Body of pancreas (tissue), 4 donors: ENCODE data around the gene PTPN12. TPM values are rescaled to one million over a fixed set of nuclear protein-coding genes. Genes with fewer than 3 reads are reported as not detected.

Experiments
- ATAC-seq: fragments of 150-250 bp; one replicate; pipeline ENCODE4 v1.9.1; 2016
- DNase-seq, 4 donors: peaks; one replicate each; pipeline ENCODE4 v3.0.0-alpha.2; 2019
- H3K27ac ChIP-seq, 4 donors: fragments of 200-600 bp; sonication (generic); 1 replicate in 3 of 4; 2 replicates in 1 of 4; pipeline versions ENCODE4 v1.5.1 to v1.6.1; 2016 to 2019; ENCODE audit warnings: mild to moderate bottlenecking in 1 of 4, mixed read lengths in 1 of 4, moderate library complexity in 1 of 4
- H3K27me3 ChIP-seq, 2 donors: fragments of 200-600 bp; sonication (generic); one replicate each; pipeline ENCODE4 v1.6.0; 2016; ENCODE audit warnings: mild to moderate bottlenecking in 1 of 2
- H3K36me3 ChIP-seq, 2 donors: fragments of 200-600 bp; sonication (generic); replicated peaks in 1 of 2; 2 replicates each; pipeline ENCODE4 v1.5.1; 2016; ENCODE audit warnings: low read depth in 2 of 2; ENCODE audit not compliant: insufficient read depth in 1 of 2
- H3K4me1 ChIP-seq: fragments of 200-600 bp; sonication (generic); one replicate; pipeline ENCODE4 v1.6.0; 2016
- H3K4me3 ChIP-seq, 2 donors: fragments of 200-600 bp; sonication (generic); 1 replicate in 1 of 2; 2 replicates in 1 of 2; pipeline ENCODE4 v1.5.1; 2016 to 2019
- H3K9me3 ChIP-seq, 3 donors: fragments of 200-600 bp; sonication (generic); 1 replicate in 2 of 3; 2 replicates in 1 of 3; pipeline ENCODE4 v1.5.1; 2016
- CTCF ChIP-seq, 7 experiments: fragments of 450-650 bp in 4 of 7; fragments of 200-600 bp in 3 of 7; sonication (generic) in 3 of 7; IDR thresholded peaks; one replicate each; pipeline ENCODE4 v1.5.1; 2016 to 2019; ENCODE audit warnings: antibody characterized with exemption in 7 of 7
- POLR2A ChIP-seq, 3 donors: fragments of 450-650 bp; IDR thresholded peaks; one replicate each; pipeline ENCODE4 v1.6.1; 2016; ENCODE audit warnings: antibody characterized with exemption in 3 of 3, mild to moderate bottlenecking in 2 of 3
- WGBS, 2 donors: methylation state at CpG; one replicate each; pipeline ENCODE4 v1.1.5; 2017; 5-methylcytosine and 5-hydroxymethylcytosine counted together
- intact Hi-C: fragments of 100-400 bp; cut with DNase I; formaldehyde crosslinking; loops from one replicate; pipeline ENCODE4 v1.15.1; 2023
- total RNA-seq, 2 donors: library from RNA; depleted of rRNA; stranded (reverse); fragments of >200 nt; gene quantifications; one replicate each; pipeline ENCODE4 v1.1.0, GENCODE V29; 2016

The PTPN12 gene
- total RNA-seq, 2 donors from 2014 or later = 39.7 to 57.4 TPM

- intact Hi-C loops = no loop called here
- DNase-seq (no peak), ATAC-seq (no peak)
- H3K9me3 ChIP-seq = no peaks in the 10 kb centered on the region
- peak overlapping the region in 3 of 4 donors; percentile 37 to 98 (median 61) for H3K27ac ChIP-seq
- WGBS, 2 donors = 81 to 89% methylated on average over 1 of the region's 1 CpG
- no peaks in the 10 kb centered on the region for H3K36me3 ChIP-seq
- peaks cover 90% of the 10 kb centered on the region for H3K4me1 ChIP-seq
- no peaks in the 10 kb centered on the region for H3K27me3 ChIP-seq
- H3K4me3 ChIP-seq = no peak overlapping the region
- TF ChIP-seq CTCF (IDR thresholded peaks at IDR 0.05) (no peak), POLR2A (IDR thresholded peaks at IDR 0.05) (no peak)
Measured at GRCh38 chr7:77687100-77687746, 150.1 kb downstream of the PTPN12 start.

- WGBS, 2 donors = 95 to 100% methylated on average over 1 of the region's 1 CpG
- ATAC-seq (no peak), DNase-seq (no peak)
- H3K9me3 ChIP-seq = no peaks in the 10 kb centered on the region
- no peak for TF ChIP-seq POLR2A (IDR thresholded peaks at IDR 0.05)
- TF ChIP-seq CTCF (IDR thresholded peaks at IDR 0.05) = no peak
- H3K4me3 ChIP-seq = no peak overlapping the region
- peaks cover 89% of the 10 kb centered on the region for H3K4me1 ChIP-seq
- intact Hi-C loops = no loop called here
- H3K27ac ChIP-seq = peak overlapping the region in 3 of 4 donors; percentile 37 to 98 (median 51)
- no peaks in the 10 kb centered on the region for H3K27me3 ChIP-seq
- H3K36me3 ChIP-seq = no peaks in the 10 kb centered on the region
Measured at GRCh38 chr7:77687747-77688144, 150.7 kb downstream of the PTPN12 start.

Other genes with a start within 250 kb of the PTPN12 start
- 10 to 100 TPM; 13.7 to 18.8 TPM for gene GSAP, start 120.9 kb upstream of the PTPN12 start, total RNA-seq
- 10 to 100 TPM; 15.8 to 16.2 TPM for gene RSBN1L, start 159.2 kb downstream of the PTPN12 start, total RNA-seq